Glomerular visceral epithelial cell (primary cell): Measurements from ENCODE around the gene BCAS3.

Experiments used
- DNase-seq: peaks from one replicate; pipeline ENCODE4 v3.0.0-alpha.2; 2016; ENCODE audit errors: extremely low spot score

BCAS3 gene

GRCh38 chr17:61397086-61397842 is 719.6 kb downstream of the BCAS3 start:
- DNase-seq, result no peak

- DNase-seq, result no peak
Observed at GRCh38 chr17:61398721-61399130, 721.1 kb downstream of the BCAS3 start.

GRCh38 chr17:61399131-61400065 is 721.7 kb downstream of the BCAS3 start, which contains the start of gene TBX2:
TSS of gene TBX2 (plus strand) at chr17:61399843. CDS start at chr17:61400177, 334 bp downstream.
- DNase-seq, result peak; percentile 82

- peak; percentile 49 for DNase-seq
Observed at GRCh38 chr17:61400066-61400716, 722.5 kb downstream of the BCAS3 start.

- no peak for DNase-seq
Observed at GRCh38 chr17:61400717-61401388, 723.2 kb downstream of the BCAS3 start.

GRCh38 chr17:61401389-61402072 is 723.9 kb downstream of the BCAS3 start:
- no peak for DNase-seq

- no peak for DNase-seq
Observed at GRCh38 chr17:61402073-61402541, 724.5 kb downstream of the BCAS3 start.

- DNase-seq, result no peak
Observed at GRCh38 chr17:61402978-61403800, 725.5 kb downstream of the BCAS3 start.

GRCh38 chr17:61403801-61404662 is 726.4 kb downstream of the BCAS3 start:
- no peak for DNase-seq

- no peak for DNase-seq
Observed at GRCh38 chr17:61404663-61404912, 726.9 kb downstream of the BCAS3 start.

- no peak for DNase-seq
Observed at GRCh38 chr17:61404913-61405685, 727.4 kb downstream of the BCAS3 start.

GRCh38 chr17:61405686-61406536 is 728.3 kb downstream of the BCAS3 start:
- DNase-seq, result no peak

- DNase-seq, result no peak
Observed at GRCh38 chr17:61406537-61406845, 728.8 kb downstream of the BCAS3 start.

GRCh38 chr17:61406971-61407911 is 729.6 kb downstream of the BCAS3 start:
- DNase-seq, result no peak

GRCh38 chr17:61408151-61409041 is 730.7 kb downstream of the BCAS3 start:
- no peak for DNase-seq
